Measurements from ENCODE around the gene C1GALT1. TPM values are rescaled to one million over a fixed set of nuclear protein-coding genes. Genes with fewer than 3 reads are reported as not detected.
A peak's percentile ranks its signal among the peaks of the same experiment; 100 is the strongest.

C1GALT1 gene
- total RNA-seq, 1 donor from 2014 or later = 44.2 TPM

DNA sequence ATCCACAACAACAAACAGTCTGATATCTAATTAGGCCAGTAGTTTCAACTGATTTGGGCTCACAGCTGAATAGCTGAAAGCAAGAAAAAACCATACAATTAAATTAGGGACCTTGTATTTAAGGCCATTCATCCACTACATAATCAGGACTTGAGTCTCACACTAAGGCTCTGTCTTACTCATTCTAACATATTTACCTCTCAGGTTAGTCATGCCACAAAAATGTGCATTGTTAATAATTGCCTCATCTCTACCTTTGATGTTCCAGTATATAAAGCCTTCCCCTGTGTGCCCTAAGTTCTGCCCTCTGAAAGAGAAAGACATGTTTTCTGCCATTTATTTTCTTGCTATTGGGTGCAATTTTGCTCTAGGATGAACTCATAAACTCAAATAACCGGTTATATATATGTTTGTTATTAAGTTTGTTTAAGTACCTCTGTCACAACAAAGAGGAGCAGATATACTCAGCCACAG, 5.3 kb upstream of the C1GALT1 start:
- Mint-ChIP-seq H3K36me3 (ENCODE audit: low read depth) (peaks cover 51% of the 10 kb centered on the region), H3K9me3 (peaks cover 8% of the 10 kb centered on the region), H3K27ac (peak overlapping the region; percentile 62), H3K4me3 (no peak overlapping the region), H3K27me3 (no peaks in the 10 kb centered on the region), H3K4me1 (peaks cover 40% of the 10 kb centered on the region)
- POLR2A ChIA-PET = interaction anchor here (2.2 kb wide), 1 partner anchor 19 kb away, joined by 11 read pairs; no protein-coding TSS in a partner anchor
- CTCF ChIA-PET = interaction anchor here (1.0 to 1.2 kb wide), 2 partner anchors 20 to 74 kb away, joined by 3 to 4 read pairs; no protein-coding TSS in a partner anchor
- intact Hi-C loops (cut with micrococcal nuclease) = no loop called here
- no peak for ATAC-seq (ENCODE audit: low read depth)
- no peak for DNase-seq
- TF ChIP-seq, protein P1, sequence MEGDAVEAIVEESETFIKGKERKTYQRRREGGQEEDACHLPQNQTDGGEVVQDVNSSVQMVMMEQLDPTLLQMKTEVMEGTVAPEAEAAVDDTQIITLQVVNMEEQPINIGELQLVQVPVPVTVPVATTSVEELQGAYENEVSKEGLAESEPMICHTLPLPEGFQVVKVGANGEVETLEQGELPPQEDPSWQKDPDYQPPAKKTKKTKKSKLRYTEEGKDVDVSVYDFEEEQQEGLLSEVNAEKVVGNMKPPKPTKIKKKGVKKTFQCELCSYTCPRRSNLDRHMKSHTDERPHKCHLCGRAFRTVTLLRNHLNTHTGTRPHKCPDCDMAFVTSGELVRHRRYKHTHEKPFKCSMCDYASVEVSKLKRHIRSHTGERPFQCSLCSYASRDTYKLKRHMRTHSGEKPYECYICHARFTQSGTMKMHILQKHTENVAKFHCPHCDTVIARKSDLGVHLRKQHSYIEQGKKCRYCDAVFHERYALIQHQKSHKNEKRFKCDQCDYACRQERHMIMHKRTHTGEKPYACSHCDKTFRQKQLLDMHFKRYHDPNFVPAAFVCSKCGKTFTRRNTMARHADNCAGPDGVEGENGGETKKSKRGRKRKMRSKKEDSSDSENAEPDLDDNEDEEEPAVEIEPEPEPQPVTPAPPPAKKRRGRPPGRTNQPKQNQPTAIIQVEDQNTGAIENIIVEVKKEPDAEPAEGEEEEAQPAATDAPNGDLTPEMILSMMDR (IDR thresholded peaks at IDR 0.05) = no peak

DNA sequence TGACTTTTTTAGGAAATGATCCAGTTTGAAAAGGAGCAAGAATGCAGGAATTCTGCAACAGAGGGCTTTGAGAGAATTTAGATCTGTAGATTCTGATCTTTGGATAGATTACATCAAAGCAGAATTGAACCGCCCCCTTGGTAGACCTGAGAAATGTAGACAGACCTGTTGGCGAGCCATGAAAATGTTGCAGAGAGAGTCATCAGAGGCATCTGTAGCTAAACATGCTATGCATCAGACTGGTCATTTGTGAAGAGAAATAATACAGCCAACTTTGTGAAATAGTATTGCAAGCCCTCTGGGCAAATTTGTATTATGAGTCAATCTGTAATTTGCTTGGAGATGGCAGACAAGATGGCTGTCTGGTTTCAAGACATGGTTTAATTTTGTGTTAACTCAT, 4.3 kb upstream of the C1GALT1 start:
- peaks cover 42% of the 10 kb centered on the region for H3K36me3 Mint-ChIP-seq (ENCODE audit: low read depth)
- H3K27ac Mint-ChIP-seq = peak overlapping the region; percentile 62
- ChIA-PET POLR2A (interaction anchor here (2.2 kb wide), 1 partner anchor 20 kb away, joined by 11 read pairs; no protein-coding TSS in a partner anchor), CTCF (interaction anchor here (1.2 kb wide), 1 partner anchor 362 kb away, joined by 3 read pairs; no protein-coding TSS in a partner anchor)
- TF ChIP-seq, protein P1 (IDR thresholded peaks at IDR 0.05) = no peak
- peaks cover 38% of the 10 kb centered on the region for H3K4me1 Mint-ChIP-seq
- intact Hi-C loops (cut with micrococcal nuclease) = no loop called here
- no peak overlapping the region for H3K4me3 Mint-ChIP-seq
- ATAC-seq (ENCODE audit: low read depth) (no peak), DNase-seq (no peak)
- no peaks in the 10 kb centered on the region for H3K27me3 Mint-ChIP-seq
- peaks cover 5% of the 10 kb centered on the region for H3K9me3 Mint-ChIP-seq

DNA sequence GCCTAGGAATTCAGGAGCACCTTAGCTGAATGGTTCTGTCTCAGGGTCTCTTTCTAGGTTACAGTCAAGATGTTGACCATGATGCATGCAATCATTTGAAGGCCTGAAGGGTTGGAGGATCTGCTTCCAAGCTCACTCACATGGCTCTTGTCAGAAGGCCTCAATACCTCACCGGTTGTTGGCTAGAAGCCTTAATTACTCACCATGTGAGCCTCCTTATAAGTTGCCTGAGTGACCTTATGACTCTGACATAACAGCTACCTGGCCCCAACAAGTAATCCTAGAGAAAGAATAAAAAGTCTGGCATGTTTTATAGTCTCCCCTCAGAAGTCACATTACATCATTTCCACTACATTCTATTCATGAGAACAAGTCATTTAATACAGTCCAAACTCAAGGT, 3.4 kb upstream of the C1GALT1 start:
- H3K9me3 Mint-ChIP-seq = peaks cover 5% of the 10 kb centered on the region
- ATAC-seq (ENCODE audit: low read depth) = no peak
- intact Hi-C loops (cut with micrococcal nuclease) = no loop called here
- H3K4me3 Mint-ChIP-seq = no peak overlapping the region
- no peak for DNase-seq
- TF ChIP-seq, protein P1 (IDR thresholded peaks at IDR 0.05) = no peak
- no peaks in the 10 kb centered on the region for H3K27me3 Mint-ChIP-seq
- ChIA-PET POLR2A (no interaction called here), CTCF (interaction anchor here (1.2 kb wide), 1 partner anchor 361 kb away, joined by 3 read pairs; no protein-coding TSS in a partner anchor)
- peaks cover 46% of the 10 kb centered on the region for H3K4me1 Mint-ChIP-seq
- H3K27ac Mint-ChIP-seq = peak overlapping the region; percentile 27
- peaks cover 42% of the 10 kb centered on the region for H3K36me3 Mint-ChIP-seq (ENCODE audit: low read depth)

DNA sequence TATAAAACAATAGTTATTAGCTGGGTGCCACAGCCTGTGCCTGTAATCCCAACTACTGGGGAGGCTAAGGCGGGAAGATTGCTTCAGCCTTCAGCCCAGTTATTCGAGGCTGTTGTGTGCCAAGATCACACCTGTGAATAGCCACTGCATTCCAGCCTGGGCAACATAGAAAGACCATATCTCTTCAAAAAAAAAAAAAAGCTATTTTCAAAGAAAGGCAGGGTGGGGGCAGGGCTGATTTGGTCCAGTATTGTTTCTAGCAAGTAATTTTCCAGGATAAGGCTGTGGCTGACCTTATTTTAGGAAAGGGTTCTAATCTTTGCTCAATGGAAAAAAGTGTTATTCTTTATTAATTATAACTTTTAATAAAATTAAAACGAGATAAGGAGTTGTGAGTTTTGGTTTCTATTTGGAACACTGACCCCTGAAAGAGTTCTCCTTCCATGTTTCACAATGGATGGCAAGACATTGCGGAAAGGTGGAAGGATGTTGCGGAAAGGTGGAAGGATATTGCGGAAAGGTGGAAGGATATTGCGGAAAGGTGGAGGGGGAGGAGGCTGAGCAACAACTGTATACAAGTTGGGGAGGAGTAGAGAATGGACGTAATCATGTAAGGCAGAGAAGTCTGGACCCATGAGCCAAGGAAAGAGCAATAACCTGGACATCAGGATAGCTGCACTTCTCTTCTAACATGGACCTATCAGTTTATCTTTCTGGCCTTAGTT, 1.5 kb upstream of the C1GALT1 start:
- ChIA-PET POLR2A (interaction anchor here (0.6 to 4.1 kb wide), 19 partner anchors 8 to 459 kb away, joined by 3 to 53 read pairs (median 7); partner anchors contain the start of genes MIOS and UMAD1), CTCF (interaction anchor here (0.6 to 2.6 kb wide), 15 partner anchors 21 to 500 kb away, joined by 3 to 25 read pairs (median 4); no protein-coding TSS in a partner anchor)
- TF ChIP-seq, protein P1 (IDR thresholded peaks at IDR 0.05) = no peak
- intact Hi-C loops (cut with micrococcal nuclease) = loop anchor here (5.0 kb wide), 1 partner anchor 141 kb away; no protein-coding TSS in a partner anchor
- H3K27me3 Mint-ChIP-seq = no peaks in the 10 kb centered on the region
- ATAC-seq (ENCODE audit: low read depth) (no peak), DNase-seq (no peak)
- H3K4me3 Mint-ChIP-seq = peak overlapping the region; percentile 99
- H3K36me3 Mint-ChIP-seq (ENCODE audit: low read depth) = peaks cover 31% of the 10 kb centered on the region
- no peaks in the 10 kb centered on the region for H3K9me3 Mint-ChIP-seq
- peak overlapping the region; percentile 100 for H3K27ac Mint-ChIP-seq
- peaks cover 54% of the 10 kb centered on the region for H3K4me1 Mint-ChIP-seq
